Mucosa of stomach (tissue), 1 donor: ENCODE data around the gene ERN2.

Experiments
- H3K27me3 ChIP-seq: one replicate; pipeline ENCODE4 v1.7.0; 2013; ENCODE audit warnings: mild to moderate bottlenecking, low read length; ENCODE audit not compliant: control insufficient read depth, insufficient read depth
- H3K36me3 ChIP-seq: one replicate; pipeline ENCODE4 v1.7.0; 2013; ENCODE audit warnings: low read length; ENCODE audit not compliant: control insufficient read depth, insufficient read depth
- H3K4me1 ChIP-seq: one replicate; pipeline ENCODE4 v1.7.0; 2013; ENCODE audit warnings: mild to moderate bottlenecking, low read length; ENCODE audit not compliant: control insufficient read depth, insufficient read depth
- H3K4me3 ChIP-seq: one replicate; pipeline ENCODE4 v1.7.0; 2013; ENCODE audit warnings: low read length
- H3K9ac ChIP-seq: one replicate; pipeline ENCODE4 v1.7.0; 2013; ENCODE audit warnings: mild to moderate bottlenecking, low read length, moderate library complexity
- H3K9me3 ChIP-seq: one replicate; pipeline ENCODE4 v1.7.0; 2013; ENCODE audit warnings: mild to moderate bottlenecking, low read length, moderate library complexity; ENCODE audit not compliant: control insufficient read depth
- donor health status: Pancreatic carcinoma.

ERN2 gene

DNA sequence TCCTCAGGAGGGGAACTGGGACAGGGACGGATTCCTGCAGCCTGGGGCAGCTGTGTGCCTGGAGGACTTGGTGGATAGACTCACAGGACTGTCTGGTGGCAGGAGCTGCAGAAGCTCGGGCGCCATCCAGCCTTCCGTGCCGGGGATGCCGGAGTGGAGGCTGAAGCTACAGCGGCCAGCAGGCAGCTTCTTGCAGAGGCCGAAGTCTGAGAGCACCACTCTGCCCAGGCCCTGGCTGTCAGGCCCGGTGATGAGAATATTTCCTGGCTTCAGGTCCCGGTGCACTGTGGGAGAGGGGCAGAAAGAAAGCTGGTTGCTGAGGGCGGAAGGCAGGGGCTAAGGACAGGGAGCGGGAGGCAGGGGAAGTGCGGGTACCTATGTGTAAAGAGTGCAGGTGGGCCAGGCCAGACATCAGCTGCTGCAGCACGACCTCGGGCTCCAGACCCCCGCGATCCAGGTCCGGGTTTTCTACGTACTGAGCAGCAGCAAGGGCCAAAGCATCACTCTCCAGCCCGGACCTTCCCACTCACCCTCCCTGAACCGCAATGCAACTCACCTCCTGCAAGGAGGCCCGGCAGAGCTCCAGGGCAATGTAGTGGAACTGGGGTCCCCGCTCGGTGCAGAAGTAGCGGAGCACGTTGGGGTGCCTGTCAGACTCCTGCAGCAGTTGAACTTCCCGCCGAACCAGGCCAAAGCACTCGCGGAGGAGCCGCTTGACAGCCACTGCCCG is 18.2 kb downstream of the ERN2 start:
- Histone ChIP-seq H3K4me1 (peaks cover 13% of the 10 kb centered on the region), H3K9me3 (no peaks in the 10 kb centered on the region), H3K36me3 (peaks cover 54% of the 10 kb centered on the region), H3K9ac (no peak overlapping the region), H3K27me3 (no peaks in the 10 kb centered on the region), H3K4me3 (no peak overlapping the region)

DNA sequence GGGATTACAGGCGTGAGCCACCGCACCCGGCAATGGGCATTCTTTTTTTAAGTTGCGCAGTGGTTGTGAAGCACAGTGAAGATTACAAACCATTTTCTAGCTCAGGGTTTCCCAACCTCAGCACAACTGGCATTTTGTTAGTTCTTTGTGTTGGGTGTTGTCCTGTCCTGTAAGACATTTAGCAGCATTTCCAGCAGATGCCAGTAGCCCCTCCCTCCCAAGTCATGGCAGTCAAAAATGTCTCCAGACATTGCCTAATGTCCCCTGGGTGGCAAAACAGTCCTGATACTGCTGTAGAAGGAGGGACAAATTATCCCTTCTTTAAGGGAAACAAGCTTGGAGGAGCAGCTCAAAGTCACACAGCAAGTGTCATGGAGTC is 18.8 kb downstream of the ERN2 start:
- H3K36me3 ChIP-seq, result peaks cover 60% of the 10 kb centered on the region
- H3K9ac ChIP-seq, result no peak overlapping the region
- H3K4me1 ChIP-seq, result peaks cover 9% of the 10 kb centered on the region
- no peaks in the 10 kb centered on the region for H3K9me3 ChIP-seq
- H3K4me3 ChIP-seq, result no peak overlapping the region
- H3K27me3 ChIP-seq, result no peaks in the 10 kb centered on the region

DNA sequence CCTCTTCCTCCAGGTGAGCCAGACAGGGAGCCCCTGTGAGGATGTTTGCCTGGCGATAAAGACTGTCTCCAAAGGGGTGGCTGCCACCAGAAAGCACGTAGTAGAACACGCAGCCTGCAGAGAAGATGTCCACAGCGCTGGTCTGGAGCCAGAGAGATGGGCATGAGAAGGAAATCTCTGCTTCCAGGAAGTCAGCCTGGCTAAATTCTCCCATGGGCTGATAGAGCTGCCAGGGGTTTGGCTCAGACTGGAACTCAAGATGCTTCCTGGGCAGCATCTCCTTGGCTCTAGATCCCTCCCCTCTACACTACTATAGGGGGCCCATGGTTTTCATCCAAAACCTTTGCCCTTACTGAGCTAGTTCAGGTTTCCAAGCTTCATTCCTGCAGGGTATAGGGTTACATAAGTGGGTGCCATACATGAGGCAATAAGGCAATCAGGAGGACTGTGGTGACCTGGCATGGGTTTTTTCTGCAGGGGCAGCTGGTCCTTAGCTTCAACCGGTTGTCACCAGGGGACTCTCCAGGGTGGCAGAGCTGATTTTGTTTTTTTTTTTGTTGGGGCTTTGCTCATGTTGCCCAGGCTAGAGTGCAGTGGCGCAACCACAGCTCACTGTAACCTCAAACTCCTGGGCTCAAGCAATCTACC is 20.7 kb downstream of the ERN2 start:
- H3K4me1 ChIP-seq, result no peaks in the 10 kb centered on the region
- no peak overlapping the region for H3K4me3 ChIP-seq
- H3K36me3 ChIP-seq, result peaks cover 56% of the 10 kb centered on the region
- no peaks in the 10 kb centered on the region for H3K9me3 ChIP-seq
- no peaks in the 10 kb centered on the region for H3K27me3 ChIP-seq
- H3K9ac ChIP-seq, result no peak overlapping the region

DNA sequence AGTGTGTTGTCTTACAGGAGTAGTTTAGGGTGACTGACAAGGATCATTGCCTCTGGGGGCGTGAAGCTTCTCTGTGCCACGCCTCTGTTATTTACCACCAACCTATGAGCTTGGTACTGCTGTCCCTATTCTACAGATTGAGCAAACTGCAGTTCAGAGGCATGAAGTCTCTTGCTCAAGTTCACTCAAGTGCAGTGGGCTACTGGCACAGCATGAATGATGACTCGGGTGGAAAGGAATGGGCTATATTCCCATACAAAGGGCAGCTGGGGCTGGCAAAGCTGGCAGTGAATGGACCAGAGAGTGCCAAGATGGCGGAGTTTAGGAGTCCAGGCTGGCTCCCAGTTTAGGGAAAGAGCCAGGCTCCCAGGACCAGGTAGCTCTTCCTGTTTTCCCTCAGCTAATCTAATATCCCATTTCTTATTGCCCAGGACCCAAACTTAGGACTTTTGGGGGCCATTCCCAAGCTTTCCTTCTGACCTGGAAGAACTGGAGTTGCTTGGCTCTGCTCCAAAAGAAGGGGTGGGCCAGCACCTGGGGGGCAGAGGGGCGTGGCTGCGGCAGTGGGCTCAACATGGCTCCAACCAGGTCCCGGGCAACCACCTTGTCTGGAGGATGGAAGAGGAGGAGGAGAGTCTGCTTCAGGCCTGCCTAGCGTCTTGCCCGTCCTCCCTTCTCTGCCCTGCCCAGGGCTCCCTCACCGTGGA is 21.4 kb downstream of the ERN2 start:
- H3K9ac ChIP-seq, result no peak overlapping the region
- no peak overlapping the region for H3K4me3 ChIP-seq
- H3K27me3 ChIP-seq, result no peaks in the 10 kb centered on the region
- no peaks in the 10 kb centered on the region for H3K4me1 ChIP-seq
- no peaks in the 10 kb centered on the region for H3K9me3 ChIP-seq
- peaks cover 52% of the 10 kb centered on the region for H3K36me3 ChIP-seq

DNA sequence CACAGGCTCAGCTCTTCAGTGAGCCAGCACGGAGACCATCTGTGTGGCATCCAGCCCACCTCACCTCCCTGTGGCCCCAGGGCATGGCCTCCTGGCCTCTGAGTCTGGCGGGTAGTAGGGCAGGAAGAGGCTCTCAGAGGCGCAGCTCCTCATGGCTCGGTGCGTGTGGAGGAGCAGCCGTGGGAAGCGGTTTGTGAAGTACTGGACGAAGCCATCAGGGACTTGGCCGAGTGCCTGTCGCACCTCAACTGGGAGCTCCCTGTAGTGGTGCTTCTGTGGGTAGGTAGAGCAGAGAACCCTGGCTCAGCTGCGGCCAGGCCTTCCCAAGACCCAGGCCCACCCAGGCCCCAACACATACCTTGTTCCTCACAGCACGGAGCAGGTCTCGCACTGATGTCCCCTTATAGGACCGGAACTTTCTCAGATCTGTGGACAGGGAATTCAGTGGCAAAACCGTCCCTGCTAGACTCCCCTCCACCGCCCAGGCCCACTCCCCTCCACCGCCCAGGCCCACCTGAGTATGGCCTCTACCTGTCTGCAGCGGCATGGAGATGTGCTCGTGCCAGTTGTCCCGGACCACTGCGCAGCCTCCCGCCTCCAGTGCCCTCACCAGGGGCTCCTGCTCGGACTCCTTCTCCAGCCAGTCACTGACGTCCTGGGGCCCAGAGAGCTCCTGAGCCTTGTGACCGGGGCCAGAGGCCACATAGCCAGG is 22.1 kb downstream of the ERN2 start:
- no peaks in the 10 kb centered on the region for H3K4me1 ChIP-seq
- no peaks in the 10 kb centered on the region for H3K9me3 ChIP-seq
- no peaks in the 10 kb centered on the region for H3K27me3 ChIP-seq
- peaks cover 45% of the 10 kb centered on the region for H3K36me3 ChIP-seq
- H3K4me3 ChIP-seq, result no peak overlapping the region
- H3K9ac ChIP-seq, result no peak overlapping the region

DNA sequence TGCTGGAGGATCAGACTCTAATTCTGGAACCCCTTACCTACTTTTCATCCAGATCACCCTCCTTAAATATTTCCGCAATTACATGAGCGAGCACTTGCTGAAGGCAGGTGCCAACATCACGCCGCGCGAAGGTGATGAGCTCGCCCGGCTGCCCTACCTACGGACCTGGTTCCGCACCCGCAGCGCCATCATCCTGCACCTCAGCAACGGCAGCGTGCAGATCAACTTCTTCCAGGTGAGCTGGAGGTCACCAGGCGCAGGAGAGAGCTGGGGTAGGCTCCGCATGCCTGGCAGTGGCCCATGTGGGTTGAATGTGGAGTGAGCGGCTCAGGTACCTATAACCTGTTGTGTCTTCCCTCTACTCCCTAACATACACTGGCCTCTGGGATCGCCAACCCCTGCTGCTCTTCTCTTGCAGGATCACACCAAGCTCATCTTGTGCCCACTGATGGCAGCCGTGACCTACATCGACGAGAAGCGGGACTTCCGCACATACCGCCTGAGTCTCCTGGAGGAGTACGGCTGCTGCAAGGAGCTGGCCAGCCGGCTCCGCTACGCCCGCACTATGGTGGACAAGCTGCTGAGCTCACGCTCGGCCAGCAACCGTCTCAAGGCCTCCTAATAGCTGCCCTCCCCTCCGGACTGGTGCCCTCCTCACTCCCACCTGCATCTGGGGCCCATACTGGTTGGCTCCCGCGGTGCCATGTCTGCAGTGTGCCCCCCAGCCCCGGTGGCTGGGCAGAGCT is 23.4 kb downstream of the ERN2 start:
- no peaks in the 10 kb centered on the region for H3K4me1 ChIP-seq
- peaks cover 35% of the 10 kb centered on the region for H3K36me3 ChIP-seq
- no peak overlapping the region for H3K4me3 ChIP-seq
- no peaks in the 10 kb centered on the region for H3K27me3 ChIP-seq
- no peaks in the 10 kb centered on the region for H3K9me3 ChIP-seq
- no peak overlapping the region for H3K9ac ChIP-seq

DNA sequence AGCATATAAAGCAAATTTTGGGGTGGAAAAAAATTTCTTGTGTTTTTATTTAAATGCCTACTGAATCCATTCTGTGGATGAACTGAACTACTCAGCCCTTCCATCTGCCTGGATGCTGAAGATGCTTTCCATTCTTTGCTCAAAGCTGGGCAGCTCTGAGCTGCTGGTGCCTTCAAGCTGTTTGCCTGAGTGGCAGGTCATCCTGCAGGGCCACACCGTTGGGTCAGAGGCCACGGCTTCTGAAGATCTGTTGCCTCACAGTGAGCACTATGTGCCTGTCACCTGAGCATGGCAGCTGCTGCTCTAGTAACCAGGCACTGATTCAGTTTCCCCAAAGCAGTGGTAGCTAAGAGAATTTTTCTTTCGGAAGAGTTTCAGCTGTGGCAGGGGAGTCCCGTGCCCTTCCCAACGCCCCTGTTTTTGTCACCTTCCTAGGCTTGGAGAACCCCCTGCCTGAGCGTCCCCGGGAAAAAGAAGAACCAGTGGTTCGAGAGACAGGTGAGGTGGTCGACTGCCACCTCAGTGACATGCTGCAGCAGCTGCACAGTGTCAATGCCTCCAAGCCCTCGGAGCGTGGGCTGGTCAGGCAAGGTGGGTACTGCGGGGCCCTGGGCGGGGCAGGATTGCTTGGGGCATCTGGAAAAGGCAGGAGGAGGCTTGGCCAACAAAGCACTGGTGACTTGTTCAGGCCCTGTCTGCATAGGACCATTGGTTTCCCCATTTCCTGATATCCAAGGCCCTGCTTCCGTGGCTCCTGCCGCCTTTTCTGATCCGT is 25.8 kb downstream of the ERN2 start:
- Histone ChIP-seq H3K36me3 (peaks cover 27% of the 10 kb centered on the region), H3K9me3 (no peaks in the 10 kb centered on the region)

DNA sequence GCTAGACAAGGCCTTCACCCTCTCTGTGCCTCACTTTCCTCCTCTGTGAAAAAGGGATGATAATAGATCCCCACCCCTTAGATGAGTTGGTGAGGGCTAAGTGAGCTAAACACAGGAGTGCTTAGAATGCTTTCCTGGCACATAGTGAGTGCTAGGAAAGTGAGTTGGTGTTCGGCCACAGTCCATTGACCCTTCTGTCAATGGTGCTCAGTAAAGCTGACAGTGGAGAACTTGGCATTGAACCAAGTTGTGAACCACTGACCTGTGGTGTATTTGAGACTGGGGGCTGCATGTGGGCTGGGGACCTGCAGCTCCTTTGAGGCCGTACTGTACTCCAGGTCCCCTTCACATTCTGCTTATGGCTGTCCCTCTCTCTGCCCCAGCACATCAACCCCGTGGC is 29.5 kb downstream of the ERN2 start:
- no peaks in the 10 kb centered on the region for H3K9me3 ChIP-seq
- H3K4me1 ChIP-seq, result peaks cover 14% of the 10 kb centered on the region
- no peak overlapping the region for H3K9ac ChIP-seq
- no peaks in the 10 kb centered on the region for H3K27me3 ChIP-seq
- peaks cover 10% of the 10 kb centered on the region for H3K36me3 ChIP-seq
- H3K4me3 ChIP-seq, result no peak overlapping the region

More for the DNA sequence above, 25.8 kb downstream of the ERN2 start:
- Histone ChIP-seq H3K27me3 (no peaks in the 10 kb centered on the region), H3K4me1 (no peaks in the 10 kb centered on the region), H3K4me3 (no peak overlapping the region), H3K9ac (no peak overlapping the region)

DNA sequence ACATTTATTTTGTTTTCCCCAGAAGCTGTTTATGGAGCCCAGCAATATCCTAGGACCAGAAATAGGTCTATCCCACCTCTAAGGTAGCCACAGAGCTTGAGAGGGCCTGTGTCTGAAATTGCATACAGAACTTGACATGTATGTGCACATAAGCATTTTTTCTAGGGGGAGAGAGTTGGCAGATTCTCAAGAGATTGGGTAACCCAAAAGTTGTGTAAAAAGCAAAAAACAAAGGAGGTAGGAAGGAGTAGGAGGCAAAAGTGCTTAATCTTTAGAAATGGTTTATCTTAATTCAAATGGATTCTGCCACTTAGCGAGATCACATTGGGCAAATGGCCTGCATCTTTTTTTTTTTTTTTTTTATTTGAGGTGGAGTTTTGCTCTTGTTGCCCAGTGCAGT is 30.8 kb downstream of the ERN2 start:
- no peaks in the 10 kb centered on the region for H3K9me3 ChIP-seq
- H3K36me3 ChIP-seq, result peaks cover 10% of the 10 kb centered on the region
- H3K4me1 ChIP-seq, result peaks cover 14% of the 10 kb centered on the region
- no peak overlapping the region for H3K4me3 ChIP-seq
- H3K27me3 ChIP-seq, result no peaks in the 10 kb centered on the region
- no peak overlapping the region for H3K9ac ChIP-seq

DNA sequence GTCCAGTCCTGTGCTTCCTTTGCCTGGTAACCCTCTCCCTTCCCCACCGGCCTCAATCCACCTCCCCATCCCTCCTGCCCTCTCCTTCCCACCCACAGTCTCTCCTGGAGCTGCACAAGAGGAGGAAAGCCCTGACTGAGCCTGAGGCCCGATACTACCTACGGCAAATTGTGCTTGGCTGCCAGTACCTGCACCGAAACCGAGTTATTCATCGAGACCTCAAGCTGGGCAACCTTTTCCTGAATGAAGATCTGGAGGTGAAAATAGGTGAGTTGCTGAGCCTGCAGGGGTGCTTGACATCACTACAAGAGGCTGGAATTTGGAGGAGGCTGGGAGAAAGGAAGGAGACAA is 33.1 kb downstream of the ERN2 start:
- Histone ChIP-seq H3K9me3 (no peaks in the 10 kb centered on the region), H3K4me3 (peak overlapping the region; percentile 45), H3K36me3 (peaks cover 10% of the 10 kb centered on the region), H3K4me1 (peaks cover 14% of the 10 kb centered on the region), H3K27me3 (no peaks in the 10 kb centered on the region), H3K9ac (peak overlapping the region; percentile 38)
